Fibroblast of skin of abdomen (primary cell): ENCODE measurements around the gene SHC4.
A peak's percentile ranks its signal among the peaks of the same experiment; 100 is the strongest.

Experiments used
- DNase-seq: peaks from one replicate; pipeline ENCODE4 v3.0.0-alpha.2; 2013

SHC4 gene

GRCh38 chr15:48834756-48835155 lies 129.0 kb downstream of the SHC4 start:
- no peak for DNase-seq

- DNase-seq, result no peak
These were observed 130.0 kb downstream of the SHC4 start for GRCh38 chr15:48833526-48834239.

- no peak for DNase-seq
These were observed 131.1 kb downstream of the SHC4 start for GRCh38 chr15:48832648-48833047.

GRCh38 chr15:48828906-48829305 lies 134.8 kb downstream of the SHC4 start:
- no peak for DNase-seq

GRCh38 chr15:48828471-48828870 lies 135.2 kb downstream of the SHC4 start:
- DNase-seq, result no peak

GRCh38 chr15:48825075-48825474 lies 138.6 kb downstream of the SHC4 start:
- no peak for DNase-seq

- no peak for DNase-seq
These were observed 140.0 kb downstream of the SHC4 start for GRCh38 chr15:48823706-48824105.

GRCh38 chr15:48823237-48823636 lies 140.5 kb downstream of the SHC4 start:
- DNase-seq, result peak; percentile 65

- no peak for DNase-seq
These were observed 149.4 kb downstream of the SHC4 start for GRCh38 chr15:48814286-48814685.

GRCh38 chr15:48811325-48811958 lies 152.3 kb downstream of the SHC4 start:
- DNase-seq, result no peak

- DNase-seq, result peak; percentile 100
These were observed 153.1 kb downstream of the SHC4 start, which contains the start of gene CEP152 for GRCh38 chr15:48810414-48811324. TSS of gene CEP152 (minus strand) at chr15:48811069. CDS start at chr15:48805649, 5,420 bp downstream.

GRCh38 chr15:48806151-48806550 lies 157.6 kb downstream of the SHC4 start:
- peak; percentile 34 for DNase-seq

- DNase-seq, result no peak
These were observed 158.1 kb downstream of the SHC4 start for GRCh38 chr15:48805591-48805990.

GRCh38 chr15:48803877-48804276 lies 159.8 kb downstream of the SHC4 start:
- no peak for DNase-seq

- DNase-seq, result peak; percentile 93
These were observed 160.9 kb downstream of the SHC4 start for GRCh38 chr15:48802867-48803266.

GRCh38 chr15:48802257-48802656 lies 161.5 kb downstream of the SHC4 start:
- no peak for DNase-seq

GRCh38 chr15:48800811-48801455 lies 162.8 kb downstream of the SHC4 start:
- peak; percentile 29 for DNase-seq

- no peak for DNase-seq
These were observed 163.5 kb downstream of the SHC4 start for GRCh38 chr15:48800245-48800644.

- no peak for DNase-seq
These were observed 165.4 kb downstream of the SHC4 start for GRCh38 chr15:48798319-48798718.

GRCh38 chr15:48796930-48797329 lies 166.8 kb downstream of the SHC4 start:
- peak; percentile 23 for DNase-seq

- DNase-seq, result no peak
These were observed 167.2 kb downstream of the SHC4 start for GRCh38 chr15:48796521-48796920.

GRCh38 chr15:48795901-48796300 lies 167.8 kb downstream of the SHC4 start:
- DNase-seq, result no peak

- no peak for DNase-seq
These were observed 169.0 kb downstream of the SHC4 start for GRCh38 chr15:48794697-48795134.
